CD4-positive, alpha-beta T cell treated with Interleukin-21 for 1 hour (primary cell): ENCODE data around the gene WNT10A.
"Not testable (repeated sequence)": the region's sequence is repeated elsewhere in the genome, so short reads cannot be mapped to it uniquely, and the experiment has no call there.

Experiments
- DNase-seq: peaks from one replicate; pipeline ENCODE4 v3.0.0-alpha.2; 2020

WNT10A gene

GRCh38 chr2:218880102-218880858 lies at the start of gene WNT10A:
WNT10A (plus strand) TSS chr2:218880852; CDS start chr2:218880996, 144 bp downstream.
- DNase-seq, result peak; percentile 89

- no peak for DNase-seq
Observed at GRCh38 chr2:218831378-218831990, 49.2 kb upstream of the WNT10A start, which contains the start of gene PRKAG3. PRKAG3 (minus strand) TSS chr2:218831803.

- no peak for DNase-seq
Observed at GRCh38 chr2:218832081-218832480, 48.6 kb upstream of the WNT10A start.

- no peak for DNase-seq
Observed at GRCh38 chr2:218832520-218832919, 48.1 kb upstream of the WNT10A start.

- DNase-seq, result no peak
Observed at GRCh38 chr2:218833023-218833609, 47.5 kb upstream of the WNT10A start.

- DNase-seq, result no peak
Observed at GRCh38 chr2:218834685-218835084, 46.0 kb upstream of the WNT10A start.

- DNase-seq, result no peak
Observed at GRCh38 chr2:218837495-218837894, 43.2 kb upstream of the WNT10A start.

GRCh38 chr2:218839430-218839829 lies 41.2 kb upstream of the WNT10A start:
- DNase-seq, result no peak

- no peak for DNase-seq
Observed at GRCh38 chr2:218839888-218840287, 40.8 kb upstream of the WNT10A start.

GRCh38 chr2:218844334-218844733 lies 36.3 kb upstream of the WNT10A start:
- DNase-seq, result not testable (repeated sequence)

GRCh38 chr2:218846963-218847362 lies 33.7 kb upstream of the WNT10A start:
- DNase-seq, result not testable (repeated sequence)

GRCh38 chr2:218849721-218850120 lies 30.9 kb upstream of the WNT10A start:
- no peak for DNase-seq

GRCh38 chr2:218850796-218851195 lies 29.9 kb upstream of the WNT10A start:
- no peak for DNase-seq

- DNase-seq, result no peak
Observed at GRCh38 chr2:218851286-218851685, 29.4 kb upstream of the WNT10A start.

GRCh38 chr2:218852911-218853667 lies 27.6 kb upstream of the WNT10A start:
- DNase-seq, result peak; percentile 71

GRCh38 chr2:218853766-218854165 lies 26.9 kb upstream of the WNT10A start:
- DNase-seq, result no peak

GRCh38 chr2:218854860-218855259 lies 25.8 kb upstream of the WNT10A start:
- DNase-seq, result no peak

GRCh38 chr2:218855305-218856166 lies 25.1 kb upstream of the WNT10A start:
- DNase-seq, result no peak

- no peak for DNase-seq
Observed at GRCh38 chr2:218856167-218856895, 24.3 kb upstream of the WNT10A start.

GRCh38 chr2:218856896-218857243 lies 23.8 kb upstream of the WNT10A start:
- DNase-seq, result no peak

GRCh38 chr2:218857371-218858137 lies 23.1 kb upstream of the WNT10A start:
- no peak for DNase-seq
